Mesothelial cell of epicardium (in vitro differentiated cells): ENCODE data around the gene RCOR2. TPM values are rescaled to one million over a fixed set of nuclear protein-coding genes. Genes with fewer than 3 reads are reported as not detected.

ENCODE experiments used
- DNase-seq, 2 experiments: peaks; one replicate each; pipeline ENCODE4 v3.0.0; 2021; ENCODE audit warnings: low spot score in 2 of 2; ENCODE audit not compliant: unreplicated experiment in 2 of 2
- H3K27ac Mint-ChIP-seq: 2 replicates; pipeline ENCODE4 v1.8.0; 2021; ENCODE audit warnings: mixed read lengths
- H3K27me3 Mint-ChIP-seq: 2 replicates; pipeline ENCODE4 v1.8.0; 2021; ENCODE audit warnings: low read depth, mixed read lengths
- H3K36me3 Mint-ChIP-seq: 2 replicates; pipeline ENCODE4 v1.8.0; 2021; ENCODE audit warnings: mixed read lengths
- H3K4me1 Mint-ChIP-seq: 2 replicates; pipeline ENCODE4 v1.8.0; 2021; ENCODE audit warnings: mixed read lengths
- H3K4me3 Mint-ChIP-seq: 2 replicates; pipeline ENCODE4 v1.8.0; 2021; ENCODE audit warnings: mild to moderate bottlenecking, moderate library complexity, mixed read lengths
- H3K9me3 Mint-ChIP-seq: 2 replicates; pipeline ENCODE4 v1.8.0; 2021; ENCODE audit warnings: mixed read lengths
- total RNA-seq: library from RNA; stranded (reverse); gene quantifications from 3 replicates; pipeline ENCODE4 v1.2.1, GENCODE V29; 2021
- TF ChIP-seq, protein P1 (sequence below): fragments of 200-600 bp; sonication (generic); IDR thresholded peaks from one replicate; pipeline ENCODE4 v1.5.0; 2021; ENCODE audit warnings: antibody characterized with exemption; ENCODE audit not compliant: unreplicated experiment

The RCOR2 gene
- total RNA-seq, 1 donor from 2014 or later = 30.6 TPM

DNA sequence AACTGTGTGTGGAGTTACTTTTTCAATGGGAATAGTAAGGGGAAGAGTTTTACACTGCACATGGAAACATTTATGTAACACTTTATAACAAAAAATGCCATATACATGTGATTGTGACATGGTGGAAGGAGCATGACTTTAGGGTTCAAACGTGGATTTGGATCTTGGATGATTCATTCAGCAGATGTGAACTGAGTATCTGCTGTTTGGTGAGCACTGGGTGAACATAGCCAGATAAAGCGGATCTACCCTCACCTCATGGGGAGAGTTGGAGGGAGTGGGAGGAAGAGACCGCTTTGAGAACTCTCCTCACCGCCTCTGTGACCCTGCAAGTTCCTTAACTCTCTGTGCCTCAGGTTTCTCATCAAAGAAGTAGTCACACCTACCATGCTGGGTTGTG, 24.9 kb upstream of the RCOR2 start:
- Mint-ChIP-seq H3K4me1 (peaks cover 26% of the 10 kb centered on the region), H3K9me3 (no peaks in the 10 kb centered on the region), H3K27me3 (no peaks in the 10 kb centered on the region), H3K4me3 (no peak overlapping the region), H3K36me3 (no peaks in the 10 kb centered on the region), H3K27ac (peak overlapping the region; percentile 8)
- no peak for DNase-seq
- TF ChIP-seq, protein P1, sequence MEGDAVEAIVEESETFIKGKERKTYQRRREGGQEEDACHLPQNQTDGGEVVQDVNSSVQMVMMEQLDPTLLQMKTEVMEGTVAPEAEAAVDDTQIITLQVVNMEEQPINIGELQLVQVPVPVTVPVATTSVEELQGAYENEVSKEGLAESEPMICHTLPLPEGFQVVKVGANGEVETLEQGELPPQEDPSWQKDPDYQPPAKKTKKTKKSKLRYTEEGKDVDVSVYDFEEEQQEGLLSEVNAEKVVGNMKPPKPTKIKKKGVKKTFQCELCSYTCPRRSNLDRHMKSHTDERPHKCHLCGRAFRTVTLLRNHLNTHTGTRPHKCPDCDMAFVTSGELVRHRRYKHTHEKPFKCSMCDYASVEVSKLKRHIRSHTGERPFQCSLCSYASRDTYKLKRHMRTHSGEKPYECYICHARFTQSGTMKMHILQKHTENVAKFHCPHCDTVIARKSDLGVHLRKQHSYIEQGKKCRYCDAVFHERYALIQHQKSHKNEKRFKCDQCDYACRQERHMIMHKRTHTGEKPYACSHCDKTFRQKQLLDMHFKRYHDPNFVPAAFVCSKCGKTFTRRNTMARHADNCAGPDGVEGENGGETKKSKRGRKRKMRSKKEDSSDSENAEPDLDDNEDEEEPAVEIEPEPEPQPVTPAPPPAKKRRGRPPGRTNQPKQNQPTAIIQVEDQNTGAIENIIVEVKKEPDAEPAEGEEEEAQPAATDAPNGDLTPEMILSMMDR = no peak

- H3K4me3 Mint-ChIP-seq = peak overlapping the region; percentile 84
- H3K27ac Mint-ChIP-seq = peak overlapping the region; percentile 43
- TF ChIP-seq, protein P1 = no peak
- no peak for DNase-seq
- no peaks in the 10 kb centered on the region for H3K36me3 Mint-ChIP-seq
- H3K27me3 Mint-ChIP-seq = no peaks in the 10 kb centered on the region
- H3K9me3 Mint-ChIP-seq = no peaks in the 10 kb centered on the region
- peaks cover 26% of the 10 kb centered on the region for H3K4me1 Mint-ChIP-seq
Observed at GRCh38 chr11:63940786-63941185, 23.8 kb upstream of the RCOR2 start.

- Mint-ChIP-seq H3K4me1 (peaks cover 28% of the 10 kb centered on the region), H3K4me3 (peak overlapping the region; percentile 84), H3K27ac (peak overlapping the region; percentile 83), H3K36me3 (no peaks in the 10 kb centered on the region), H3K27me3 (no peaks in the 10 kb centered on the region), H3K9me3 (no peaks in the 10 kb centered on the region)
- DNase-seq = no peak
- TF ChIP-seq, protein P1 = no peak
Observed at GRCh38 chr11:63939397-63939891, 22.5 kb upstream of the RCOR2 start.

- Mint-ChIP-seq H3K9me3 (no peaks in the 10 kb centered on the region), H3K4me3 (peak within 1 kb of the TSS; percentile 84), H3K4me1 (peaks cover 23% of the 10 kb centered on the region), H3K36me3 (no peaks in the 10 kb centered on the region), H3K27ac (peak within 1 kb of the TSS; percentile 96), H3K27me3 (no peaks in the 10 kb centered on the region)
- DNase-seq = peak; percentile 93 to 95
- TF ChIP-seq, protein P1 = no peak
Observed at GRCh38 chr11:63938479-63939396, 21.8 kb upstream of the RCOR2 start, which contains the start of gene NAA40. NAA40 (plus strand) TSS chr11:63939002; CDS start chr11:63939097, 95 bp downstream.

GRCh38 chr11:63937713-63938478, 20.9 kb upstream of the RCOR2 start:
- no peak for DNase-seq

More at GRCh38 chr11:63937713-63938478, 20.9 kb upstream of the RCOR2 start:
- Mint-ChIP-seq H3K27me3 (no peaks in the 10 kb centered on the region), H3K36me3 (no peaks in the 10 kb centered on the region), H3K4me3 (peak overlapping the region; percentile 84), H3K9me3 (no peaks in the 10 kb centered on the region), H3K27ac (peak overlapping the region; percentile 96), H3K4me1 (peaks cover 22% of the 10 kb centered on the region)
- TF ChIP-seq, protein P1 = no peak
